LNCaP clone FGC (cell line): ENCODE data around the gene TTLL8.

Source experiments
- DNase-seq: peaks from one replicate; pipeline ENCODE4 v3.0.0-alpha.2; 2011; ENCODE audit warnings: low read depth
- H3K4me3 ChIP-seq: 2 replicates; pipeline ENCODE4 v1.5.1; 2011; ENCODE audit warnings: mild to moderate bottlenecking, low read depth, low read length, control low read depth
- TF ChIP-seq, protein P1 (sequence below): IDR thresholded peaks from 2 replicates; pipeline ENCODE4 v1.5.1; 2012; ENCODE audit warnings: mild to moderate bottlenecking; ENCODE audit not compliant: control insufficient read depth, insufficient read depth; ENCODE audit errors: extremely low read depth

TTLL8 gene

DNA sequence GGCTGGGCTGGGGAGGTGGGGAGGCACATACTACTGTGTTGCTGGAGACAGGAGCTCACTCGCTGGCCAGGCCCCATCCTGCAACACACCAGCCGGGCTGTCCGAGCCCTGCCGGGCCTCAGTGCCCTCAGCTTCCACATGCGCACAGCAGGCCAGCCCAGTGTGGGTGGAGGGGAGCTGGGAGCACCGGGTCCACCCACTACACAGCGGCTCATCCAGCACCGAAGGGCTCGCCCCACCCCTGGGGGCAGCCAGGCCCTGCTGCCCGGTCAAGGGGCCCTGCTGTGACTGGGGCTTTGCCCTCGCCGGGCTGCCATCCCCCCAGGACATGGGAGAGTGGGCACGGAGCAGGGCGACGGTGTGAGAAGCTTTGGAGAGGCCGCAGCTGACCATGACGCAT lies 9.3 kb downstream of the TTLL8 start:
- no peak overlapping the region for H3K4me3 ChIP-seq
- no peak for DNase-seq
- TF ChIP-seq, protein P1, sequence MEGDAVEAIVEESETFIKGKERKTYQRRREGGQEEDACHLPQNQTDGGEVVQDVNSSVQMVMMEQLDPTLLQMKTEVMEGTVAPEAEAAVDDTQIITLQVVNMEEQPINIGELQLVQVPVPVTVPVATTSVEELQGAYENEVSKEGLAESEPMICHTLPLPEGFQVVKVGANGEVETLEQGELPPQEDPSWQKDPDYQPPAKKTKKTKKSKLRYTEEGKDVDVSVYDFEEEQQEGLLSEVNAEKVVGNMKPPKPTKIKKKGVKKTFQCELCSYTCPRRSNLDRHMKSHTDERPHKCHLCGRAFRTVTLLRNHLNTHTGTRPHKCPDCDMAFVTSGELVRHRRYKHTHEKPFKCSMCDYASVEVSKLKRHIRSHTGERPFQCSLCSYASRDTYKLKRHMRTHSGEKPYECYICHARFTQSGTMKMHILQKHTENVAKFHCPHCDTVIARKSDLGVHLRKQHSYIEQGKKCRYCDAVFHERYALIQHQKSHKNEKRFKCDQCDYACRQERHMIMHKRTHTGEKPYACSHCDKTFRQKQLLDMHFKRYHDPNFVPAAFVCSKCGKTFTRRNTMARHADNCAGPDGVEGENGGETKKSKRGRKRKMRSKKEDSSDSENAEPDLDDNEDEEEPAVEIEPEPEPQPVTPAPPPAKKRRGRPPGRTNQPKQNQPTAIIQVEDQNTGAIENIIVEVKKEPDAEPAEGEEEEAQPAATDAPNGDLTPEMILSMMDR = no peak

DNA sequence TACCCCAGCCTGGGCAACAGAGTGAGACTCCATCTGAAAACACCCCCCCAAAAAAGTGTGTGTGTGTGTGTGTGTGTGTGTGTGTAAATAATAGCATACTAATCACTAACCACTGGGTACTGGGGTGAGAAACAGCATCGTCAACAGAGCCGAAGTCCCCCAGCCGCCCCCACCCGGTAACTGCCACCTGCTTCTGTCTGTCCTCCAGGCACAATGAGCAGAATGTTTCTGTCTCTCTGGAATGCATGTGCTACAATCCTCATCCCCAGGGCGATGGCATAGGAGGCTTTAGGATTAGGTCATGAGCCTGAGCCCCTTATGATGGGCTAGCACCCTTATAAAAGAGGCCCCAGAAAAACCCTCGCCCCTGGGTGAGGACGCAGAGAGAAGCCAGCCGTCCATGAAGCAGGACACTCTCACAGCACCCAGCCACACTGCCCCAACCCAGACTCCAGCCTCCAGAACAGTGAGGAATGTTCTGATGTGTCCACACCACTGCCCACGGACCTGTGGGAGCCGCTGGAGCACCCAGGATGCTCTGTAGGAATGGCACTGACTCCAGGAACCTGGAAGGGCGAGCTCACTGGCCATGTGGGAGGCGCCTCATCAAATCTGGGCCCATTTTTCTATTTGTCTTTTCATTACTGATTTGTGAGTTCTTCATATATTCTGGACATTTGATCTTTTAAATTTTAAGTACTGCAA lies 9.9 kb downstream of the TTLL8 start:
- no peak for DNase-seq

DNA sequence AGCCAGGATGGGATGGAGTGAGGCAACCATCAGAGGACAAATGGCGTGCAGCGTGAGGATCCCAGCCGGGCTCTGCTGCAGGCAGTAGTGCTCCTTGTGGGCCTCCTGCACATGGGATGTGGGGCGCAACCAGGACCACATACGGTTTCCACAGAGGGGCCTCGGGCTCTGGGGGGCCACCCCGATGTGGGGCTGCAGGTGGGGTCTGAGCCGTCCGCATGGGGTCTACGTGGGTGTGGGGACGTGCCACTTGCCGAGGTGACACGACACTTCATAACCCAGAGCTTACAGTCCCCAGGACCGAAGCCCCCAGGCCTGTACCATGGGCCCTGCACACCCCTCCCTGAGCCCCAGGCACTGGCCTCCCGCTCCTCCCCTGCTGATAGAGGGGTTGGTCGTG lies 10.8 kb downstream of the TTLL8 start:
- no peak overlapping the region for H3K4me3 ChIP-seq
- TF ChIP-seq, protein P1 = no peak
- DNase-seq = no peak

More for the DNA sequence above, 9.9 kb downstream of the TTLL8 start:
- no peak overlapping the region for H3K4me3 ChIP-seq
- TF ChIP-seq, protein P1 = no peak

DNA sequence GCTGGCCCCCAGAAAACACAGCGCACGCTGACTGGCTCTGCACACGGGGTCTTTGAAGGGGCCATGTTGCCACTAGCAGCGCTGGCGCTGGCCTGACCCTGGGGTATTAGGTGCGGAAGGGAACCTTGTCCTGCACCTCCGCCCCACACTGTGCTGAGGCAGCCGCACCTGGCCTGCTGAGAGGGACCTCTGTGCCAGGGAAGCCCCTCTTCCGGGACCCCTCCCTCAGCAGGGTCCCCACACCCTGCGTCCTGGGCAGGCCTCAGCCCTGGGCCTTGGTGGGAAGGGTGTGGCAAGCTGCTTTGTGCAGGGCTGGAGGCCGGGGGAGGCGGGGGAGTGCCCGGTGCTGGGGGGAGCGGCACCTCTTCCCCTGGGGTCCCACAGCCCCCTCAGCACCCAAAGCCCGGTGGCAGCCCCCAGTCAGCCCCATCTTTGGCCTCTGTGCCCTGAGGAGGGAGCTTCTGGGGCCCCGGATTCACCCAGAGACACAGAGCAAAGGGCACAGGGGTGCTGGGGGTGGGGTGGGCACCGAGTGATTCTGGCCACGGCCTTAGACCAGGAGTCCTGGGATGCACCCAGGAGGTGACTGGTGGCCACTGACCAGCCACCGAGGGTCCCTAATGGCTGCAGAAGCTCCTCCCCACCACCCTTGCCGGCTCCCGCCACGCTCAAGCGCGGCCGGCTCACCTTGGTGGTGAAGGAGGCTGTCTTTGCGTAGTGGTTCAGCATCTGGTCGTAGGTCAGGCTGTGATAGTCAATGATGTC lies 11.4 kb downstream of the TTLL8 start:
- DNase-seq = no peak
- H3K4me3 ChIP-seq = no peak overlapping the region
- TF ChIP-seq, protein P1 = no peak

DNA sequence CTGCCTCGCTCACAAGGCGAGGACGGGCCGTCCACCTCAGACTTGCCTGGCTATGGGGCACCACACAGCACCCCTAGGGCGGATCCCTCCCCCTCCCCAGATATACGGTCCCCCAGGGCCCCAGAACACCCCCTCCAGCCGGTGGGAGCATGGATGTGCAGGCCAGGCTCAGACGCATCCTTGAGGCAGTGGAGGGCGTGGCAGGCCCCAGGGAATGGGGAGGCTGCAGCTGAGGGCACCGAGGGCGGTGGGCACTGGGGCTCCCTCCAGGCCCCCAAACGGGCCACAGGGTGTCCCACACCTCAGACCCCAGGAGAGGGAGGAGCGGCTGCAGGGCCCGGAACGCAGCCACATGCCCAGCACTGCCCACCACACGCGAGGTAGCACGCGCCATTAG lies 12.1 kb downstream of the TTLL8 start:
- DNase-seq = no peak
- H3K4me3 ChIP-seq = no peak overlapping the region
- TF ChIP-seq, protein P1 = no peak

DNA sequence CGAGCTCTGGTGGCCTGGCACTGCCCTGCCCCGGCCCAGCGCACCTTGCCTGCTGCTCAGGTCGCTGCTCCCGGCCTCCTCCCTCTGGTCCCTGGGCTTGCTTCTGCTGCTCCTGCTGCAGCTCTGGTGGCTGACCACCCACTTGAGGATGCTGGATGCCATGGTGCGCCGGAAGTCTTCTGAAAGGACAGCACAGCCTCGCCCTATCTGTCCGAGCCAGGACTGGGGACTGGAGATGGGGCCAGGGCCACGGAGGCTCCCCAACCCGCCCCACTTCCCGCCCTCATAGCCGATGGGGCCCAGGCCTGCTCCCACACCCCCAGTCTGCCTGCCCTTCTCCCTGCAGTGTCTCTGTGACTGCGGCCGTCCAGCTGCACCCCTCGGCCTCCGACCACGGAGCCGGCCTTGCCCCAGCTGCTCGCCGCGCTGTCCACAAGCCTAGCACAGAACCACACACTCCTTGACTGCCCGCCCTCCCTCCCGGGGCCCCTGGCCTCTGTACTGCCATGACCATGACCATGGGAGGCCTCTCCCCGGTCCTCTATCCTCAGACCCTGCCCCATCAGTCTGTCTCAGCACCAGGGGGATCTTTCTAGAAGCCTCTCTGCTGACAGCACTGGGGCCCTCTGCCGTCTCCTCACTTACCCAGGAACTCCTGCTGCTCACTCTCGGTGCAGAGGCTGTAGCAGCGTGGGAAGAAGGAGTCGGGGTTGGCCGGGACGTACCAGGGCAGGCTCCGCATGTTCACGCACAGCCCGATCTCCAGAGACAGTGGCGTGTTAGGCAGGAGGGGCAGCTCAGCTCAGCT lies 12.7 kb downstream of the TTLL8 start:
- H3K4me3 ChIP-seq = no peak overlapping the region
- no peak for DNase-seq
- TF ChIP-seq, protein P1 = no peak
